Endothelial cell of umbilical vein (primary cell): ENCODE measurements around the gene CTSF. TPM values are rescaled to one million over a fixed set of nuclear protein-coding genes. Genes with fewer than 3 reads are reported as not detected.

Source experiments
- BruUV-seq: library from RNA; stranded (reverse); fragments of 400-500 nt; replicated peaks from 2 replicates; lab custom pipeline; 2021; lab: Mats Ljungman, UMichigan
- CTCF ChIA-PET: fragments of 300-600, 350-600 bp; sonication (Branson Sonifier 250); formaldehyde crosslinking; loops from one replicate; lab custom pipeline; 2021; ENCODE audit warnings: antibody characterized with exemption, inconsistent platforms; lab: Charles Lee
- POLR2A ChIA-PET: fragments of 300-600, 350-600 bp; sonication (Branson Sonifier 250); formaldehyde crosslinking; loops from one replicate; lab custom pipeline; 2021; ENCODE audit warnings: antibody characterized with exemption, inconsistent platforms; lab: Charles Lee
- DNase-seq: peaks from one replicate; pipeline ENCODE4 v3.0.0-alpha.2; 2011; ENCODE audit warnings: low read depth, low spot score
- FAIRE-seq: peaks from 2 replicates; lab custom pipeline; 2011; peaks lifted over from hg19 to GRCh38; lab: Jason Lieb, UNC
- H2AFZ ChIP-seq: 2 replicates; pipeline ENCODE4 v1.6.0; 2012; ENCODE audit warnings: low read depth, low read length, control low read depth, inconsistent platforms
- H3K27ac ChIP-seq: 2 replicates; pipeline ENCODE4 v1.5.1; 2011; ENCODE audit warnings: low read depth, mild to moderate bottlenecking, control low read depth, low read length, moderate library complexity; ENCODE audit not compliant: insufficient read depth
- H3K27me3 ChIP-seq, 2 experiments: 2 replicates each; pipeline versions ENCODE4 v1.6.0 to v1.6.1; 2011; ENCODE audit warnings: low read length in 2 of 2, mixed read lengths in 1 of 2; ENCODE audit not compliant: control insufficient read depth in 2 of 2, insufficient read depth in 2 of 2
- H3K36me3 ChIP-seq, 2 experiments: 2 replicates in 1 of 2; 3 replicates in 1 of 2; pipeline ENCODE4 v1.5.1; 2011; ENCODE audit warnings: low read length in 2 of 2, mild to moderate bottlenecking in 1 of 2, moderate library complexity in 1 of 2; ENCODE audit not compliant: control insufficient read depth in 2 of 2, insufficient read depth in 2 of 2; ENCODE audit errors: extremely low read depth in 1 of 2
- H3K4me1 ChIP-seq: 3 replicates; pipeline ENCODE4 v1.5.1; 2011; ENCODE audit warnings: mild to moderate bottlenecking, low read length; ENCODE audit not compliant: control insufficient read depth, insufficient read depth; ENCODE audit errors: extremely low read depth
- H3K4me2 ChIP-seq: 2 replicates; pipeline ENCODE4 v1.6.1; 2011; ENCODE audit warnings: low read length, control low read depth, mixed read lengths; ENCODE audit not compliant: insufficient read depth
- H3K4me3 ChIP-seq, 3 experiments: fragments of 200-600 bp in 1 of 3; sonication (generic), shearing (Covaris generic) in 1 of 3; replicated peaks in 1 of 3; 2 replicates each; pipeline ENCODE4 v1.5.1; 2011 to 2016; ENCODE audit warnings: control low read depth in 3 of 3, low read length in 3 of 3, mild to moderate bottlenecking in 2 of 3, inconsistent platforms in 1 of 3, low read depth in 1 of 3, moderate library complexity in 1 of 3; ENCODE audit not compliant: insufficient read depth in 1 of 3
- H3K79me2 ChIP-seq: 2 replicates; pipeline ENCODE4 v1.6.0; 2012; ENCODE audit warnings: low read length, inconsistent platforms; ENCODE audit not compliant: control insufficient read depth, insufficient read depth
- H3K9ac ChIP-seq: replicated peaks from 2 replicates; pipeline ENCODE3; 2011; ENCODE audit warnings: low read length, control low read depth; ENCODE audit not compliant: insufficient read depth; ENCODE audit errors: extremely low read depth
- H3K9me1 ChIP-seq: replicated peaks from 3 replicates; pipeline ENCODE4 v1.6.0; 2011; ENCODE audit warnings: mild to moderate bottlenecking, low read length; ENCODE audit not compliant: control insufficient read depth, insufficient read depth; ENCODE audit errors: extremely low read depth
- H3K9me3 ChIP-seq: replicated peaks from 2 replicates; pipeline ENCODE4 v1.5.1; 2012; ENCODE audit warnings: low read length, inconsistent platforms; ENCODE audit not compliant: control insufficient read depth, insufficient read depth
- H4K20me1 ChIP-seq: replicated peaks from 2 replicates; pipeline ENCODE3; 2011; ENCODE audit warnings: mild to moderate bottlenecking, low read length; ENCODE audit not compliant: control insufficient read depth, insufficient read depth; ENCODE audit errors: extremely low read depth
- EZH2 ChIP-seq: IDR thresholded peaks from 2 replicates; pipeline ENCODE4 v1.6.1; 2012; ENCODE audit warnings: borderline replicate concordance, low read depth, mild to moderate bottlenecking, moderate library complexity, low read length, inconsistent platforms; ENCODE audit not compliant: severe bottlenecking
- FOS ChIP-seq: IDR thresholded peaks from 2 replicates; pipeline ENCODE4 v1.6.1; 2011; ENCODE audit warnings: mild to moderate bottlenecking, low read length, moderate library complexity, borderline replicate concordance; ENCODE audit not compliant: insufficient read depth
- GATA2 ChIP-seq: IDR thresholded peaks from 2 replicates; pipeline ENCODE4 v1.7.0; 2011; ENCODE audit warnings: low read depth, mild to moderate bottlenecking, moderate library complexity, mixed read lengths, low read length; ENCODE audit not compliant: insufficient read length, insufficient read depth
- JUN ChIP-seq: IDR thresholded peaks from 2 replicates; pipeline ENCODE4 v1.6.1; 2011; ENCODE audit warnings: borderline replicate concordance, low read depth; ENCODE audit not compliant: insufficient read length, insufficient read depth
- MYC ChIP-seq: IDR thresholded peaks from one replicate; pipeline ENCODE4 v1.6.1; 2011; ENCODE audit warnings: mild to moderate bottlenecking, low read depth, low read length
- POLR2A ChIP-seq: IDR thresholded peaks from 2 replicates; pipeline ENCODE4 v1.6.1; 2012; ENCODE audit warnings: low read depth, mild to moderate bottlenecking, control low read depth, low read length
- POLR2AphosphoS5 ChIP-seq: IDR thresholded peaks from 2 replicates; pipeline ENCODE4 v1.6.1; 2012; ENCODE audit warnings: low read depth, mild to moderate bottlenecking, control low read depth, low read length, moderate library complexity; ENCODE audit not compliant: insufficient read depth
- dilution Hi-C: fragments of 300-500 bp; cut with MboI; formaldehyde crosslinking; loops from one replicate; pipeline ENCODE4 v1.15.0; 2019; ENCODE audit warnings: low sequenced_read_pairs; ENCODE audit not compliant: extremely low pct_ligation_motif_present
- intact Hi-C: fragments of 100-400 bp; cut with micrococcal nuclease; formaldehyde crosslinking; loops from one replicate; pipeline ENCODE4 v1.10.0; 2022
- polyA plus RNA-seq, 4 experiments: library from polyadenylated mRNA; depleted of rRNA in 3 of 4; stranded (reverse) in 3 of 4; unstranded in 1 of 4; fragments of >200 nt; gene quantifications; 2 replicates each; pipeline versions ENCODE4 v1.2.1 to v1.2.3, GENCODE V29; 2011 to 2012; ENCODE audit warnings: missing spikeins in 1 of 4
- small RNA-seq: library from RNA; depleted of rRNA; stranded (forward); fragments of <200 nt; gene quantifications from one replicate; pipeline ENCODE3, GENCODE V24; 2012; ENCODE audit warnings: low replicate concordance, low read depth; ENCODE audit not compliant: insufficient read depth, insufficient read length
- total RNA-seq: library from RNA; stranded (reverse); gene quantifications from 2 replicates; pipeline ENCODE4 v1.2.3, GENCODE V29; 2021
- TF ChIP-seq, protein P1 (sequence below): IDR thresholded peaks from 2 replicates; pipeline ENCODE4 v1.6.1; 2011; ENCODE audit not compliant: insufficient read depth, insufficient read length
- TF ChIP-seq, protein P2 (sequence below), 2 donors: IDR thresholded peaks; 1 replicate in 1 of 2; 2 replicates in 1 of 2; pipeline ENCODE4 v1.5.1; 2011; ENCODE audit warnings: low read length in 2 of 2, mild to moderate bottlenecking in 2 of 2, moderate library complexity in 2 of 2, control low read depth in 1 of 2, inconsistent platforms in 1 of 2, low read depth in 1 of 2; ENCODE audit not compliant: insufficient read depth in 1 of 2; ENCODE audit errors: extremely low read depth in 1 of 2

CTSF gene
- total and polyA plus RNA-seq, 2 donors (not counting 3 experiments of a cell fraction or from before 2014, with no cell fraction given): 14.4 to 27.7 TPM

DNA sequence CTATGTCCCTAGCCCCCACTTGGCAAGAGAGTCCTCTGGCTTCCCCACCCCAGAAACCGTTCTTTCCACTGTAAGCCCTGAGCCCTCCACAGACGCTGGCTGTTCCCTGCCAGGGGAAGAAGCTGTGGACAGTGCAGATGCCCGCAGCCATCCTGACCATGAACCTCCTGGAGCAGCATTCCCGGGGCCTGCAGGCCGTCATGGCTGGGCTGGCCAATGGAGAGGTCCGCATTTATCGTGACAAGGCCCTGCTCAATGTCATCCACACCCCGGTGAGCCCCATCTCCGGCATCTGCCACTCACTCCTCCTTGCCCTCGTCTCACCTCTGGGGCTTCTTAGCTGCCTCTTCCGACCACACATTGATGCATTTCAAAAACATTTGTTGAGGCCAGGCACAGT, 44.8 kb downstream of the CTSF start:
- dilution Hi-C loops: no loop called here
- intact Hi-C loops: no loop called here
- Histone ChIP-seq H3K79me2 (no peaks in the 10 kb centered on the region), H3K27ac (no peak overlapping the region), H3K4me1 (no peaks in the 10 kb centered on the region), H3K9me3 (no peaks in the 10 kb centered on the region), H2AFZ (no peak overlapping the region), H3K4me3 (no peak overlapping the region), H3K4me2 (no peak overlapping the region), H3K27me3 (no peaks in the 10 kb centered on the region), H3K9ac (no peak overlapping the region), H3K36me3 (peaks cover 2 to 12% of the 10 kb centered on the region in 2 experiments), H3K9me1 (no peaks in the 10 kb centered on the region), H4K20me1 (no peaks in the 10 kb centered on the region)
- no peak for FAIRE-seq
- POLR2A ChIA-PET: no interaction called here
- no peak for DNase-seq
- CTCF ChIA-PET: interaction anchor here (1.6 kb wide), 1 partner anchor 18 kb away, joined by 3 read pairs; no protein-coding TSS in a partner anchor
- no TSS peak for BruUV-seq
- TF ChIP-seq FOS (no peak), POLR2AphosphoS5 (no peak), EZH2 (no peak), GATA2 (no peak), POLR2A (no peak), JUN (no peak), MYC (no peak)
- TF ChIP-seq, protein P1, sequence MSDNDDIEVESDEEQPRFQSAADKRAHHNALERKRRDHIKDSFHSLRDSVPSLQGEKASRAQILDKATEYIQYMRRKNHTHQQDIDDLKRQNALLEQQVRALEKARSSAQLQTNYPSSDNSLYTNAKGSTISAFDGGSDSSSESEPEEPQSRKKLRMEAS: no peak
- TF ChIP-seq, protein P2, sequence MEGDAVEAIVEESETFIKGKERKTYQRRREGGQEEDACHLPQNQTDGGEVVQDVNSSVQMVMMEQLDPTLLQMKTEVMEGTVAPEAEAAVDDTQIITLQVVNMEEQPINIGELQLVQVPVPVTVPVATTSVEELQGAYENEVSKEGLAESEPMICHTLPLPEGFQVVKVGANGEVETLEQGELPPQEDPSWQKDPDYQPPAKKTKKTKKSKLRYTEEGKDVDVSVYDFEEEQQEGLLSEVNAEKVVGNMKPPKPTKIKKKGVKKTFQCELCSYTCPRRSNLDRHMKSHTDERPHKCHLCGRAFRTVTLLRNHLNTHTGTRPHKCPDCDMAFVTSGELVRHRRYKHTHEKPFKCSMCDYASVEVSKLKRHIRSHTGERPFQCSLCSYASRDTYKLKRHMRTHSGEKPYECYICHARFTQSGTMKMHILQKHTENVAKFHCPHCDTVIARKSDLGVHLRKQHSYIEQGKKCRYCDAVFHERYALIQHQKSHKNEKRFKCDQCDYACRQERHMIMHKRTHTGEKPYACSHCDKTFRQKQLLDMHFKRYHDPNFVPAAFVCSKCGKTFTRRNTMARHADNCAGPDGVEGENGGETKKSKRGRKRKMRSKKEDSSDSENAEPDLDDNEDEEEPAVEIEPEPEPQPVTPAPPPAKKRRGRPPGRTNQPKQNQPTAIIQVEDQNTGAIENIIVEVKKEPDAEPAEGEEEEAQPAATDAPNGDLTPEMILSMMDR (IDR thresholded peaks at IDR 0.05; ENCODE audit: extremely low read depth in 1 of 2, insufficient read depth in 1 of 2, low read depth in 1 of 2, low read length in 2 of 2): no peak

Small RNA genes lying within 50 kb of the gene (small RNA-seq; reads per million reads assigned to genes)
- not detected for gene RNU4-39P

Other genes with a start within 250 kb of the CTSF start
- gene RIN1, start 232.2 kb downstream of the CTSF start, total RNA-seq: 9.1 and 10.2 TPM in 2 replicates
- gene RIN1, start 232.2 kb downstream of the CTSF start, polyA plus RNA-seq: 4.4 and 4.7 TPM in 2 replicates
- 51.1 and 53.1 TPM in 2 replicates for gene BRMS1, start 223.5 kb downstream of the CTSF start, total RNA-seq
- gene BRMS1, start 223.5 kb downstream of the CTSF start, polyA plus RNA-seq: 43.8 and 51.4 TPM in 2 replicates
- 21.2 and 22.7 TPM in 2 replicates for gene B4GAT1, start 221.0 kb downstream of the CTSF start, total RNA-seq
- 21.6 and 23.7 TPM in 2 replicates for gene B4GAT1, start 221.0 kb downstream of the CTSF start, polyA plus RNA-seq
- gene SLC29A2, start 196.8 kb downstream of the CTSF start, total RNA-seq: 4.8 and 5.2 TPM in 2 replicates
- 2.4 TPM in 2 replicates for gene SLC29A2, start 196.8 kb downstream of the CTSF start, polyA plus RNA-seq
- not detected in 2 replicates for gene NPAS4, start 147.6 kb downstream of the CTSF start, total RNA-seq
- gene NPAS4, start 147.6 kb downstream of the CTSF start, polyA plus RNA-seq: not detected in 2 replicates
- gene MRPL11, start 129.8 kb downstream of the CTSF start, total RNA-seq: 69.1 and 72.1 TPM in 2 replicates
- gene MRPL11, start 129.8 kb downstream of the CTSF start, polyA plus RNA-seq: 52.2 and 54.9 TPM in 2 replicates
- 2.9 and 5.5 TPM in 2 replicates for gene PELI3, start 101.7 kb downstream of the CTSF start, total RNA-seq
- gene PELI3, start 101.7 kb downstream of the CTSF start, polyA plus RNA-seq: 2.8 and 3.0 TPM in 2 replicates
- 46.4 and 56.0 TPM in 2 replicates for gene DPP3, start 88.2 kb downstream of the CTSF start, total RNA-seq
- 50.4 and 55.8 TPM in 2 replicates for gene DPP3, start 88.2 kb downstream of the CTSF start, polyA plus RNA-seq
- gene BBS1, start 58.0 kb downstream of the CTSF start, total RNA-seq: 29.5 and 32.9 TPM in 2 replicates
- gene BBS1, start 58.0 kb downstream of the CTSF start, polyA plus RNA-seq: 27.7 and 29.2 TPM in 2 replicates
- gene ZDHHC24, start 22.6 kb downstream of the CTSF start, total RNA-seq: 18.3 and 20.1 TPM in 2 replicates
- gene ZDHHC24, start 22.6 kb downstream of the CTSF start, polyA plus RNA-seq: 21.1 and 27.6 TPM in 2 replicates
- 0.18 TPM in 1 of 2 replicates, not detected in the other for gene ACTN3, start 21.7 kb downstream of the CTSF start, total RNA-seq
- gene ACTN3, start 21.7 kb downstream of the CTSF start, polyA plus RNA-seq: 0.10 and 0.17 TPM in 2 replicates
- gene CCDC87, start 24.5 kb upstream of the CTSF start, total RNA-seq: 0.22 and 0.28 TPM in 2 replicates
- 0.06 and 0.08 TPM in 2 replicates for gene CCDC87, start 24.5 kb upstream of the CTSF start, polyA plus RNA-seq
- 37.2 and 38.7 TPM in 2 replicates for gene CCS, start 24.6 kb upstream of the CTSF start, total RNA-seq
- gene CCS, start 24.6 kb upstream of the CTSF start, polyA plus RNA-seq: 39.0 and 41.6 TPM in 2 replicates
- gene RBM14, start 48.0 kb upstream of the CTSF start, total RNA-seq: 95.9 and 104 TPM in 2 replicates
- 44.0 and 49.6 TPM in 2 replicates for gene RBM14, start 48.0 kb upstream of the CTSF start, polyA plus RNA-seq
- 148 and 153 TPM in 2 replicates for gene RBM4, start 70.1 kb upstream of the CTSF start, total RNA-seq
- 345 and 361 TPM in 2 replicates for gene RBM4, start 70.1 kb upstream of the CTSF start, polyA plus RNA-seq
- gene RBM4B, start 109.3 kb upstream of the CTSF start, total RNA-seq: 19.4 and 22.2 TPM in 2 replicates
- gene RBM4B, start 109.3 kb upstream of the CTSF start, polyA plus RNA-seq: 25.4 and 31.2 TPM in 2 replicates
- gene SPTBN2, start 160.6 kb upstream of the CTSF start, total RNA-seq: 18.7 and 19.8 TPM in 2 replicates
- gene SPTBN2, start 160.6 kb upstream of the CTSF start, polyA plus RNA-seq: 3.8 and 3.9 TPM in 2 replicates